Immature natural killer cell (primary cell): ENCODE results near the gene MPPED2. TPM values are rescaled to one million over a fixed set of nuclear protein-coding genes. Genes with fewer than 3 reads are reported as not detected.

ENCODE experiments used
- DNase-seq, 3 donors: peaks; one replicate each; pipeline ENCODE4 v3.0.0; 2022; ENCODE audit warnings: mixed read lengths in 1 of 3
- H3K27ac Mint-ChIP-seq, 6 donors: one replicate each; pipeline ENCODE4 v1.8.0; 2020; ENCODE audit warnings: mixed read lengths in 6 of 6, mild to moderate bottlenecking in 5 of 6, inconsistent platforms in 4 of 6, moderate library complexity in 3 of 6
- H3K27me3 Mint-ChIP-seq, 3 donors: one replicate each; pipeline ENCODE4 v1.8.0; 2020 to 2021; ENCODE audit warnings: low read depth in 3 of 3, mild to moderate bottlenecking in 3 of 3, mixed read lengths in 3 of 3, moderate library complexity in 3 of 3, inconsistent platforms in 1 of 3
- H3K36me3 Mint-ChIP-seq, 3 donors: one replicate each; pipeline ENCODE4 v1.8.0; 2020; ENCODE audit warnings: mixed read lengths in 3 of 3, inconsistent platforms in 2 of 3, mild to moderate bottlenecking in 2 of 3
- H3K4me1 Mint-ChIP-seq, 2 donors: one replicate each; pipeline ENCODE4 v1.8.0; 2020; ENCODE audit warnings: inconsistent platforms in 2 of 2, mild to moderate bottlenecking in 2 of 2, mixed read lengths in 2 of 2, moderate library complexity in 1 of 2
- H3K4me3 Mint-ChIP-seq, 5 donors: one replicate each; pipeline ENCODE4 v1.8.0; 2020; ENCODE audit warnings: mild to moderate bottlenecking in 5 of 5, mixed read lengths in 5 of 5, inconsistent platforms in 3 of 5, moderate library complexity in 3 of 5
- H3K9me3 Mint-ChIP-seq, 6 donors: one replicate each; pipeline ENCODE4 v1.8.0; 2020; ENCODE audit warnings: mild to moderate bottlenecking in 6 of 6, mixed read lengths in 6 of 6, inconsistent platforms in 4 of 6, moderate library complexity in 3 of 6
- polyA plus RNA-seq, 3 donors: library from polyadenylated mRNA; unstranded; fragments of 300-500 nt; fragmentation: Illumina TruSeq; gene quantifications; one replicate each; pipeline ENCODE4 v1.2.3, GENCODE V29; 2021

MPPED2 gene
- polyA plus RNA-seq, 3 donors from 2014 or later, result 1.7 to 2.0 (median 1.8) TPM

DNA sequence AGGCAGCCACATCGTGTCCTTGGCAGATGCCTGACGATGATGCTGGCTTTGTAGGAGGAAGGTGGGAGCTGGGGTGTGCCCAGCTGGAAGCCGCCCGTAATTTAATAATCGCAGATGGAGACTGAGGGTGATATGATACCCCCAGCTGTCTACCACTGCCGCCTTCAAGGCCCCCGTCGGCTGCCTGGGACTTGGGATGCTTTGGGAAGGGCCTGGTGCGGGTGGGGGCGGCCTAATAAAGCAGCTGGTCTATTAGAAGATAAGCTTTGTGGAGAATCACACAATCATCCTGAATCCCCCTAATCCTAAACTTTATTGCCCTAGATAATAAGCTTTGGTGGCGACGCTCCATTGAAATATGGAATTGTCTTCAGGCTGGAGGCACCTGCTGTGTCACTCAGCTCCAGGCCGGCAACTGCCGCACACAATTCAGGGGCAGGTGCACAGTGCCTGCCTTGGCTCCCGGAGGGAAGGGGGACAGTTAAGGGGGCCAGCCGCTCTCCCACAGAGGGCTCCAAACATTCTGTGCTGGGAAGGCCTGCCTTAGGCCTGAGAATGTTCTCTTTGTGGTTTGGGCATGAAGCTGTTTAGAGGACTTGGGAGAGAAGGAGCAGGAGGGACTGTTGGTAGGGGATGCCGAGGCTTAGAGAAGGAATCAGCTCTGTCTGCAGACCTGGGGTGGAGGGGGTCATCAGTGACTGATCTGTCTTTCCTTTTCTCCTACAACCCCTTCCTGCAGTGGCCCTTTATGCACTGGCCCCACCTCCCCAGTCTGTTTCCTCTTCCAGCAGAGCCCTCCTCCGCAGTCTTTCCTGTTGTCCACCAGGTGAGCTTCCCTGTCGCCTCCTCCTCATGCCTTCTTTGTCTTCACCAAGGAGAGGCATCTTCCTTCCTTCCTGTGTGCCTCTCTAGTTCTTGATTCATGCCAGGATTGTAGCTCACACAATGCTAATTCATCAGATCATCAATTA, 198.0 kb downstream of the MPPED2 start:
- no peaks in the 10 kb centered on the region for H3K27me3 Mint-ChIP-seq
- H3K4me3 Mint-ChIP-seq, result peak overlapping the region in 2 of 5 donors; percentile 4 to 35
- no peak for DNase-seq
- H3K4me1 Mint-ChIP-seq, result peaks cover 10 to 15% of the 10 kb centered on the region in 2 donors
- H3K36me3 Mint-ChIP-seq, result no peaks in the 10 kb centered on the region
- H3K27ac Mint-ChIP-seq, result peak overlapping the region in 4 of 6 donors; percentile 6 to 74 (median 39)
- H3K9me3 Mint-ChIP-seq, result no peaks in the 10 kb centered on the region

DNA sequence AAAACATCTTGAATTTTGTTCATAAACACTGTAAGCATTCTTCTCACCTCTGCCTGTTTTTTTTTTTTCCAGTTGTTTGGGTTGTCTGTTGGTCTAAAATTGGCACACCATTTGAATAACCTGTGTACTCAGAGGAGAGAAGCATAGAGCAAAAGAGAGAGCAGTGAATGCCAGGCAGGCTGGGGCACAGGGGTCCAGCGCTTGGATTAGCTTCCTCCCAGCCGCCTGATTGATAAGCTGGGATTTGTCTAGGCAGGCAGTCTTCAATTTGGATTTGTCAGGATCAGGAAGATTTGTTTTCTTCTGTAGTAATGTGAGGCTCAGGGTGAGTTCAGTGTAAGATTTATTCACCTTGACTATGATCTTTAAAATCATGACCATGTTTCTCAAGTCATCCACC, 204.3 kb downstream of the MPPED2 start:
- Mint-ChIP-seq H3K9me3 (no peaks in the 10 kb centered on the region), H3K4me3 (no peak overlapping the region), H3K27me3 (peaks cover 2 to 6% (median 3%) of the 10 kb centered on the region in 3 donors), H3K27ac (no peak overlapping the region), H3K4me1 (no peaks in the 10 kb centered on the region), H3K36me3 (no peaks in the 10 kb centered on the region)
- DNase-seq, result no peak

DNA sequence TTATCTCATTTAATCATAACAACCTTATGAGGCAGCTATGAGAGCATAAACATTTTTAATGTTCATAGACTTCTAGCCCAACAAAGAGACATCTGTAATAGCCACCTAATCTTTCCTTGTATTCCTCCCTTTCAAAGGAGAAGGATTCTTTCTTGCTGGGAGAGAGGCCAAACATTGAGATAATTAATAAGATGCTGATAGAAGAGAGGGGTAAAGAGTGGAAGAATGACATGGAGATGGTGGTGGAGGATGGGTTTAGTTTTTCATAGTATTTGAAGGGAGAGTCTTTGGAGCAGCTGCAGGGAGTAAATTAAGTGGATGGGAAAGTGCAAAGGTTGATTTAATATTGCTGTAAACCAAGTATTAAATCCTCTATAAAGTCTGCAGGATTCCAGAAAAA, 205.3 kb downstream of the MPPED2 start:
- H3K27me3 Mint-ChIP-seq, result peaks cover 2 to 6% (median 3%) of the 10 kb centered on the region in 3 donors
- H3K27ac Mint-ChIP-seq, result no peak overlapping the region
- DNase-seq, result no peak
- H3K4me1 Mint-ChIP-seq, result no peaks in the 10 kb centered on the region
- no peaks in the 10 kb centered on the region for H3K36me3 Mint-ChIP-seq
- H3K9me3 Mint-ChIP-seq, result no peaks in the 10 kb centered on the region
- H3K4me3 Mint-ChIP-seq, result no peak overlapping the region

DNA sequence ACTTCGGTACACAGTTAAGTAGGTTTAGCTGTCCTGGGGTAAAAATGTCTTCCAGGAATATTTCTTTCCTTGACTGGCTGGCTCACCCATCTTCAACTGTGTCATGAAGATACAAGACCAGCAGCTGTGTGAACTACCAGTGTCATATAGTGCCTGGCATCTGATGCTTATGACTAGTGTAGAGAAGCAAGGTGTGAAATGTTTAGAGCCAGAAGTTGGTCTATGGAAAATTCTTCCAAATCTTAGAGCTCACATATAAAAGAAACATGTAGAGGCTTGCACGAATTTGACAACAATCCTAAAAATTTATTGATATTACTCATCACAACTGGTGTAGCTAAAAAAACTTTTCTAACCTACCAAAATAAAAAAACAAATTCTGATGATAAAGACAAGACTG, 208.8 kb downstream of the MPPED2 start:
- H3K27me3 Mint-ChIP-seq, result peaks cover 3 to 5% (median 4%) of the 10 kb centered on the region in 3 donors
- no peaks in the 10 kb centered on the region for H3K4me1 Mint-ChIP-seq
- H3K9me3 Mint-ChIP-seq, result no peaks in the 10 kb centered on the region
- DNase-seq, result no peak
- H3K4me3 Mint-ChIP-seq, result no peak overlapping the region
- H3K27ac Mint-ChIP-seq, result no peak overlapping the region
- no peaks in the 10 kb centered on the region for H3K36me3 Mint-ChIP-seq

DNA sequence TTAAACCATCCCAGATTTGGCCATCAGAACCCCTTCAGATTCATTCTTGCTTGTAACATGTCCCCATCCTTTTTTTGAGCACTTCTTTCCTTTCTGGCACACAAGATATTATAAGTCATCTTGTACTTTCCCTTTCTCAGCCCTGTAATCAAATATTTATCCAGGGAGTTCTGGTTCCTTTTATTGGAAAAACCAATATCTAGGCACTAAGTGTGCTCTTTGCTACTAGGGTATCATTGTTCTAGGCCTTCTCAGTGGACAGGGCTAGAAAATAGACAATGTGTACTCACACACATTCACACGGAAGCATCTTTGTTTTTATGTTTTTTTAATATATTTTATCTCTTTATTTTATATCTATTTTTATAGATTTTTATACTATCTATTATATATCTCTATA, 216.0 kb downstream of the MPPED2 start:
- Mint-ChIP-seq H3K27ac (no peak overlapping the region), H3K9me3 (no peaks in the 10 kb centered on the region), H3K4me1 (no peaks in the 10 kb centered on the region), H3K4me3 (no peak overlapping the region), H3K36me3 (peaks cover 0 to 3% (median 0%) of the 10 kb centered on the region in 3 donors), H3K27me3 (peaks cover 2 to 4% (median 2%) of the 10 kb centered on the region in 3 donors)
- no peak for DNase-seq

DNA sequence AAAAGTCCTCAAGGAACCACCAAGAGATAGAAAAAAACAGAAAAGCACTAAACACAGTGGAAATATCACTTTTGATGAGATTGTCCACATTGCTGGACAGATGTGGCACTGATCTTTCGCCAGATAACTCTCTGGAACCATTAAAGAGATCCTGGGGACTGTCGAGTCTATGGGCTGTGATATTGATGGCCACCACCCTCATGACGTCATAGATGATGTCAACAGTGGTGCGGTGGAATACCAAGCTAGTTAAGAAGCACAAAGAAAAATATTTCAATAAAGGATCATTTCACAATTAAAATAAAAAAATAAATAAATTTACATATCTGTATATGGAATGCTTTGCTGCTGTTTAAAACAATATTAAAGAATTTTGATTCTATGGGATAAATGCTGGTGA, 217.8 kb downstream of the MPPED2 start:
- H3K4me1 Mint-ChIP-seq, result no peaks in the 10 kb centered on the region
- H3K36me3 Mint-ChIP-seq, result peaks cover 0 to 3% (median 0%) of the 10 kb centered on the region in 3 donors
- H3K27me3 Mint-ChIP-seq, result peaks cover 2 to 4% (median 4%) of the 10 kb centered on the region in 3 donors
- H3K27ac Mint-ChIP-seq, result no peak overlapping the region
- H3K9me3 Mint-ChIP-seq, result no peaks in the 10 kb centered on the region
- DNase-seq, result no peak
- H3K4me3 Mint-ChIP-seq, result no peak overlapping the region

DNA sequence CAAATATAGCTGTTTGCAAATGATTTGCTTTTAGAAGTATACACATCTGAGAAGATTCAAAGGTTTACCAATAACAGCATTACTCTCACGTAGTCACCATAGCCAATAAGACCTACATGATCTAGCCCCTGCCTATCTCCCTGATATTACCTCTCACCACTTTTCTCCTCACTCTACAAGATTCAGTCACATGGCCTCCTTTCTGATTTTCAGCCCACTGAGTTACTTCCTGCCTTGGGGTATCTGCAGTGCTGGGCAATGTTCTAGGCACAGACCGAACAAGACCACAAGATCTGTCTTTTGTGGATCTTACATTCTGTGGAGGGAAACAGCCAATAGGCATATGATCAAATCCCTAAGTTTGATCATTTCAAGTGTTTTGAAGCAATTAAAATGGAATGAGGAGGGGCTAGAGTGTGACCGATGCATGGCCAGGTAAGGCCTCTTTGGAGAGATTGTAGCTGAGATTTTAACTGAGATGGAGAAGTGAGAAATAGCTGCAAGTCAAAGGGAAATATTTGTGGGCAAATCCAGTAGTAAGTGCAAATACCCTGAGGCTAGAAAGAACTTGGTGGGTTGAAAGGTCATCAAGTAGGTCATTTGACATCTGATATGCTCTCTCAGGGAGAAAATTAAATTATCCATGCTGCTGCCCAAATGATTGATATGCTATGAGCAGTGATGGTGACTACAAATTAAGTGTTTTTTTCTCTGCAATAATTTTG, 220.2 kb downstream of the MPPED2 start:
- H3K27ac Mint-ChIP-seq, result no peak overlapping the region
- no peaks in the 10 kb centered on the region for H3K4me1 Mint-ChIP-seq
- no peaks in the 10 kb centered on the region for H3K36me3 Mint-ChIP-seq
- DNase-seq, result no peak
- H3K9me3 Mint-ChIP-seq, result no peaks in the 10 kb centered on the region
- H3K4me3 Mint-ChIP-seq, result no peak overlapping the region
- H3K27me3 Mint-ChIP-seq, result peaks cover 0 to 4% (median 2%) of the 10 kb centered on the region in 3 donors

DNA sequence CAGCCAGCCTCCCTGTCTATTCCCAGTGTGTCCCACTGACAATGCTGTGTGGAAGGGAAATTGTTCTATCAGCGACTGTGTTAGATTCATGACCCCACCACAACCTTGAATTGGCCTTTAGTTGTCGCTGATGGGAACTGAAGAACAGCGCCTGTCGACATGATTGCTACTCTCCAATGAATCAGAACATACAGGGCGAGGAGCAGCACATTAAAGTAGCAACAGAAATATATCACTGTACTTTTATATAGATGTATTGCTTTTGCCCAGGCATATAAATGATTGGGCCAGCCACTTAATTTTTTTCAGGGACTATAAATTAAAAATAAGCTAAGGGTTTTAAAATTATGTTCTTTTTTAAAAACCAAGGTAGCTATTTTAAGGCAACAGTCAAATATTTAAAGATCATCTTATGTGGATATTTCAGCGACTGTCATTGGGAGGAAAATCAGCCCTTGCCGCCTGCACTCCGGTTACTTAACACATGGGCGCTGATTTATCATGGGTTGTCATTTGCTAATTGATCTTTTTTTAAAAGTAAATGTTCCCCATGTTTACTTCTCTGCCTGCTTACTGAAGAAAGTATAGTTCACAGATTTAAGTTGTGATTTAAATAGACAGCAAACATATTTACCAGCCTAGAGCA, 221.2 kb downstream of the MPPED2 start:
- DNase-seq, result no peak
- Mint-ChIP-seq H3K9me3 (no peaks in the 10 kb centered on the region), H3K27ac (no peak overlapping the region), H3K27me3 (peaks cover 0 to 4% (median 2%) of the 10 kb centered on the region in 3 donors), H3K4me1 (no peaks in the 10 kb centered on the region), H3K36me3 (no peaks in the 10 kb centered on the region), H3K4me3 (no peak overlapping the region)

DNA sequence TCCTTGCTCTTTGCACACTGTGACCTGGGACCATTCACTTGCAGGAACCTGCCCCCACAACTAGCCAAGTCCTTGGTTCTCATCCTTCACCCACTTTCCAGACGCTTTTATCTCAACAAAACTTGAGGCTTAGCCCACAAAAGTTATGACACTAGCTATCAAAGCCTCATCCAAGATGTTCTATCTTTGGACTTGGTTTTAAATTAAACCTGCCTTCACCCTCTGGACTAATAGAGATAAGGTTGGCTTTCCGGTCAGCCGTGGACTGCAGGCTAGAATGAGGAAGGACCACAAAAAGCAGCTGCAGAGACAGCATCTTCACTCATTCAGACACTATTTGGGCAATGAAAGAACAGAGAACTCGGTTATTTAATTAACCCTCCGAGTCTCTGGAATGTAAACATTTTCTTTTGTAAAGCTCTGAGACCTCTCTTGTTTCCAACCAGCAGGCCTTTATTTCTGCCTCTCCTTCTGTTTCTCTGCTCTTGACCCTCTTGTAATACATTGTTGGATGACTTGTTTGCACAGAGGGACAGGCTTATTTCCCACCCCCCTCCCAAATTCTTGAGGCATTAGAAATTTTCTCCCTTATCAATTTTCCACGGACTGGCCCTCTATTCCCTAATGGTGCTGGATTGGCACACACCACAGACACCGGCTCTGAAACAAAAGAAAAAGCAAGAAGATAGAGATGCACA, 221.9 kb downstream of the MPPED2 start:
- Mint-ChIP-seq H3K36me3 (no peaks in the 10 kb centered on the region), H3K27me3 (peaks cover 0 to 7% (median 2%) of the 10 kb centered on the region in 3 donors), H3K27ac (no peak overlapping the region), H3K9me3 (no peaks in the 10 kb centered on the region), H3K4me1 (no peaks in the 10 kb centered on the region), H3K4me3 (no peak overlapping the region)
- DNase-seq, result no peak

DNA sequence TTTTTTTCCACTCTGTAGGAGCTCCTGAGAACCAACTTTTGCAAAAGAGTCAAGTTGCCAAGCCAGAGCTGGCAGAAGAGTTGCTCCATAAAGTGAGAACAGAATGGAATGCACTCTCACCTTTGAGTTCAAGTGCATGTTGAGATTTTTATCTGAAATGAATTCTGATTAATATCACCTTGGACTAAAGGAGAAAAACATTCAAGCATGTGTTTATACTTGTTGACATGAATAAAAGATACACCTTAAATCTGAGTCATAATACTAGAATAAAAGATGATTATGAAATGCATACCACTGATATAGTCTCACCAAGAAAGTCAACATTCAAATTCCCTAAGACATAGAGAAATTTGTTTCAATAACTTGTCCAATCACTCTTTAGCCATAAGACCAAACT, 225.4 kb downstream of the MPPED2 start:
- Mint-ChIP-seq H3K27me3 (peaks cover 0 to 13% (median 2%) of the 10 kb centered on the region in 3 donors), H3K27ac (no peak overlapping the region), H3K9me3 (no peaks in the 10 kb centered on the region), H3K4me3 (no peak overlapping the region), H3K4me1 (no peaks in the 10 kb centered on the region), H3K36me3 (peaks cover 0 to 4% (median 0%) of the 10 kb centered on the region in 3 donors)
- no peak for DNase-seq
